Endothelial cell of umbilical vein (primary cell): ENCODE data around the gene RNF187. TPM values are rescaled to one million over a fixed set of nuclear protein-coding genes. Genes with fewer than 3 reads are reported as not detected.

ENCODE experiments used
- BruUV-seq: library from RNA; stranded (reverse); fragments of 400-500 nt; replicated peaks from 2 replicates; lab custom pipeline; 2021; lab: Mats Ljungman, UMichigan
- CTCF ChIA-PET: fragments of 300-600, 350-600 bp; sonication (Branson Sonifier 250); formaldehyde crosslinking; loops from one replicate; lab custom pipeline; 2021; ENCODE audit warnings: antibody characterized with exemption, inconsistent platforms; lab: Charles Lee
- POLR2A ChIA-PET: fragments of 300-600, 350-600 bp; sonication (Branson Sonifier 250); formaldehyde crosslinking; loops from one replicate; lab custom pipeline; 2021; ENCODE audit warnings: antibody characterized with exemption, inconsistent platforms; lab: Charles Lee
- DNase-seq: peaks from one replicate; pipeline ENCODE4 v3.0.0-alpha.2; 2011; ENCODE audit warnings: low read depth, low spot score
- FAIRE-seq: peaks from 2 replicates; lab custom pipeline; 2011; peaks lifted over from hg19 to GRCh38; lab: Jason Lieb, UNC
- H2AFZ ChIP-seq: 2 replicates; pipeline ENCODE4 v1.6.0; 2012; ENCODE audit warnings: low read depth, low read length, control low read depth, inconsistent platforms
- H3K27ac ChIP-seq: 2 replicates; pipeline ENCODE4 v1.5.1; 2011; ENCODE audit warnings: low read depth, mild to moderate bottlenecking, control low read depth, low read length, moderate library complexity; ENCODE audit not compliant: insufficient read depth
- H3K27me3 ChIP-seq, 2 experiments: 2 replicates each; pipeline versions ENCODE4 v1.6.0 to v1.6.1; 2011; ENCODE audit warnings: low read length in 2 of 2, mixed read lengths in 1 of 2; ENCODE audit not compliant: control insufficient read depth in 2 of 2, insufficient read depth in 2 of 2
- H3K36me3 ChIP-seq, 2 experiments: 2 replicates in 1 of 2; 3 replicates in 1 of 2; pipeline ENCODE4 v1.5.1; 2011; ENCODE audit warnings: low read length in 2 of 2, mild to moderate bottlenecking in 1 of 2, moderate library complexity in 1 of 2; ENCODE audit not compliant: control insufficient read depth in 2 of 2, insufficient read depth in 2 of 2; ENCODE audit errors: extremely low read depth in 1 of 2
- H3K4me1 ChIP-seq: 3 replicates; pipeline ENCODE4 v1.5.1; 2011; ENCODE audit warnings: mild to moderate bottlenecking, low read length; ENCODE audit not compliant: control insufficient read depth, insufficient read depth; ENCODE audit errors: extremely low read depth
- H3K4me2 ChIP-seq: 2 replicates; pipeline ENCODE4 v1.6.1; 2011; ENCODE audit warnings: low read length, control low read depth, mixed read lengths; ENCODE audit not compliant: insufficient read depth
- H3K4me3 ChIP-seq, 3 experiments: fragments of 200-600 bp in 1 of 3; sonication (generic), shearing (Covaris generic) in 1 of 3; replicated peaks in 1 of 3; 2 replicates each; pipeline ENCODE4 v1.5.1; 2011 to 2016; ENCODE audit warnings: control low read depth in 3 of 3, low read length in 3 of 3, mild to moderate bottlenecking in 2 of 3, inconsistent platforms in 1 of 3, low read depth in 1 of 3, moderate library complexity in 1 of 3; ENCODE audit not compliant: insufficient read depth in 1 of 3
- H3K79me2 ChIP-seq: 2 replicates; pipeline ENCODE4 v1.6.0; 2012; ENCODE audit warnings: low read length, inconsistent platforms; ENCODE audit not compliant: control insufficient read depth, insufficient read depth
- H3K9ac ChIP-seq: replicated peaks from 2 replicates; pipeline ENCODE3; 2011; ENCODE audit warnings: low read length, control low read depth; ENCODE audit not compliant: insufficient read depth; ENCODE audit errors: extremely low read depth
- H3K9me1 ChIP-seq: replicated peaks from 3 replicates; pipeline ENCODE4 v1.6.0; 2011; ENCODE audit warnings: mild to moderate bottlenecking, low read length; ENCODE audit not compliant: control insufficient read depth, insufficient read depth; ENCODE audit errors: extremely low read depth
- H3K9me3 ChIP-seq: replicated peaks from 2 replicates; pipeline ENCODE4 v1.5.1; 2012; ENCODE audit warnings: low read length, inconsistent platforms; ENCODE audit not compliant: control insufficient read depth, insufficient read depth
- H4K20me1 ChIP-seq: replicated peaks from 2 replicates; pipeline ENCODE3; 2011; ENCODE audit warnings: mild to moderate bottlenecking, low read length; ENCODE audit not compliant: control insufficient read depth, insufficient read depth; ENCODE audit errors: extremely low read depth
- EZH2 ChIP-seq: IDR thresholded peaks from 2 replicates; pipeline ENCODE4 v1.6.1; 2012; ENCODE audit warnings: borderline replicate concordance, low read depth, mild to moderate bottlenecking, moderate library complexity, low read length, inconsistent platforms; ENCODE audit not compliant: severe bottlenecking
- MYC ChIP-seq: IDR thresholded peaks from one replicate; pipeline ENCODE4 v1.6.1; 2011; ENCODE audit warnings: mild to moderate bottlenecking, low read depth, low read length
- POLR2A ChIP-seq: IDR thresholded peaks from 2 replicates; pipeline ENCODE4 v1.6.1; 2012; ENCODE audit warnings: low read depth, mild to moderate bottlenecking, control low read depth, low read length
- dilution Hi-C: fragments of 300-500 bp; cut with MboI; formaldehyde crosslinking; loops from one replicate; pipeline ENCODE4 v1.15.0; 2019; ENCODE audit warnings: low sequenced_read_pairs; ENCODE audit not compliant: extremely low pct_ligation_motif_present
- intact Hi-C: fragments of 100-400 bp; cut with micrococcal nuclease; formaldehyde crosslinking; loops from one replicate; pipeline ENCODE4 v1.10.0; 2022
- polyA plus RNA-seq, 4 experiments: library from polyadenylated mRNA; depleted of rRNA in 3 of 4; stranded (reverse) in 3 of 4; unstranded in 1 of 4; fragments of >200 nt; gene quantifications; 2 replicates each; pipeline versions ENCODE4 v1.2.1 to v1.2.3, GENCODE V29; 2011 to 2012; ENCODE audit warnings: missing spikeins in 1 of 4
- total RNA-seq: library from RNA; stranded (reverse); gene quantifications from 2 replicates; pipeline ENCODE4 v1.2.3, GENCODE V29; 2021
- TF ChIP-seq, protein P1 (sequence below), 2 donors: IDR thresholded peaks; 1 replicate in 1 of 2; 2 replicates in 1 of 2; pipeline ENCODE4 v1.5.1; 2011; ENCODE audit warnings: low read length in 2 of 2, mild to moderate bottlenecking in 2 of 2, moderate library complexity in 2 of 2, control low read depth in 1 of 2, inconsistent platforms in 1 of 2, low read depth in 1 of 2; ENCODE audit not compliant: insufficient read depth in 1 of 2; ENCODE audit errors: extremely low read depth in 1 of 2
- TF ChIP-seq, protein P2 (sequence below): IDR thresholded peaks from 2 replicates; pipeline ENCODE4 v1.6.1; 2011; ENCODE audit not compliant: insufficient read depth, insufficient read length

RNF187 gene
- total and polyA plus RNA-seq, 2 donors (not counting 3 experiments of a cell fraction or from before 2014, with no cell fraction given), result 48.0 to 86.4 TPM

DNA sequence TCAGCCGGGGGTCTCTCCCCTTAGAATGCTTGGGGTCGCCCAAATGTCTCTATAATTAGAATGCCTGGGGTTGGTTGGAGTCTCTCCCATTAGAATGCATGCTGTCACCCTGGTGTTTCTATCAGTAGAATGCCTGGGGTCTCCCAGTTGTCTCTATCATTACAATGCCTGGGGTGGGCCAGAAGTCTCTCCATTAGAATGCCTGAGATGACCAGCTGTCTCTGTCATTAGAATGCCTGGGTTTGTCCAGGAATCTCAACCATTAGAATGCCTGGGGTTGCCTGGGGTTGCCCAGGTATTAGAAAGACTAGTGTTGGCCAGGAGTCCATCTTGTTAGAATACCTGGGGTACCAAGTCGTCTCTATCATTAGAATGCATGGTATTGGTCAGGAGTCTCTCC is 51.6 kb downstream of the RNF187 start:
- Histone ChIP-seq H3K9me3 (no peaks in the 10 kb centered on the region), H4K20me1 (no peaks in the 10 kb centered on the region), H3K79me2 (no peaks in the 10 kb centered on the region), H3K4me2 (no peak overlapping the region), H3K9ac (no peak overlapping the region), H3K4me1 (no peaks in the 10 kb centered on the region), H2AFZ (no peak overlapping the region), H3K27me3 (no peaks in the 10 kb centered on the region), H3K9me1 (no peaks in the 10 kb centered on the region), H3K4me3 (no peak overlapping the region), H3K27ac (no peak overlapping the region), H3K36me3 (no peaks in the 10 kb centered on the region)
- dilution Hi-C loops (no loop called here), intact Hi-C loops (no loop called here)
- no TSS peak for BruUV-seq
- CTCF ChIA-PET, result no interaction called here
- DNase-seq (no peak), FAIRE-seq (no peak)
- POLR2A ChIA-PET, result no interaction called here
- TF ChIP-seq, protein P1, sequence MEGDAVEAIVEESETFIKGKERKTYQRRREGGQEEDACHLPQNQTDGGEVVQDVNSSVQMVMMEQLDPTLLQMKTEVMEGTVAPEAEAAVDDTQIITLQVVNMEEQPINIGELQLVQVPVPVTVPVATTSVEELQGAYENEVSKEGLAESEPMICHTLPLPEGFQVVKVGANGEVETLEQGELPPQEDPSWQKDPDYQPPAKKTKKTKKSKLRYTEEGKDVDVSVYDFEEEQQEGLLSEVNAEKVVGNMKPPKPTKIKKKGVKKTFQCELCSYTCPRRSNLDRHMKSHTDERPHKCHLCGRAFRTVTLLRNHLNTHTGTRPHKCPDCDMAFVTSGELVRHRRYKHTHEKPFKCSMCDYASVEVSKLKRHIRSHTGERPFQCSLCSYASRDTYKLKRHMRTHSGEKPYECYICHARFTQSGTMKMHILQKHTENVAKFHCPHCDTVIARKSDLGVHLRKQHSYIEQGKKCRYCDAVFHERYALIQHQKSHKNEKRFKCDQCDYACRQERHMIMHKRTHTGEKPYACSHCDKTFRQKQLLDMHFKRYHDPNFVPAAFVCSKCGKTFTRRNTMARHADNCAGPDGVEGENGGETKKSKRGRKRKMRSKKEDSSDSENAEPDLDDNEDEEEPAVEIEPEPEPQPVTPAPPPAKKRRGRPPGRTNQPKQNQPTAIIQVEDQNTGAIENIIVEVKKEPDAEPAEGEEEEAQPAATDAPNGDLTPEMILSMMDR (IDR thresholded peaks at IDR 0.05; ENCODE audit: extremely low read depth in 1 of 2, insufficient read depth in 1 of 2, low read depth in 1 of 2, low read length in 2 of 2), result no peak
- no peak for TF ChIP-seq EZH2
- TF ChIP-seq MYC, result no peak
- TF ChIP-seq, protein P2, sequence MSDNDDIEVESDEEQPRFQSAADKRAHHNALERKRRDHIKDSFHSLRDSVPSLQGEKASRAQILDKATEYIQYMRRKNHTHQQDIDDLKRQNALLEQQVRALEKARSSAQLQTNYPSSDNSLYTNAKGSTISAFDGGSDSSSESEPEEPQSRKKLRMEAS, result no peak
- TF ChIP-seq POLR2A, result no peak
